Ishikawa (cell line): ENCODE data around the gene SLC26A8.

ENCODE experiments used
- CEBPB ChIP-seq: IDR thresholded peaks from 2 replicates; pipeline ENCODE4 v1.6.1; 2012
- CREB1 ChIP-seq: IDR thresholded peaks from 2 replicates; pipeline ENCODE4 v1.6.1; 2012; ENCODE audit warnings: low read depth
- EGR1 ChIP-seq: IDR thresholded peaks from 2 replicates; pipeline ENCODE4 v1.6.1; 2012
- EP300 ChIP-seq: IDR thresholded peaks from 2 replicates; pipeline ENCODE4 v1.6.1; 2012; ENCODE audit warnings: borderline replicate concordance
- FOXM1 ChIP-seq: IDR thresholded peaks from 2 replicates; pipeline ENCODE4 v1.6.1; 2012; ENCODE audit warnings: low read depth, borderline replicate concordance
- MAX ChIP-seq: IDR thresholded peaks from 2 replicates; pipeline ENCODE4 v1.6.1; 2012
- NFIC ChIP-seq: IDR thresholded peaks from 2 replicates; pipeline ENCODE4 v1.6.1; 2012
- RAD21 ChIP-seq: IDR thresholded peaks from 2 replicates; pipeline ENCODE4 v1.6.1; 2012; ENCODE audit warnings: low read depth
- REST ChIP-seq: IDR thresholded peaks from 2 replicates; pipeline ENCODE4 v1.6.1; 2012; ENCODE audit warnings: low read depth, mild to moderate bottlenecking
- TAF1 ChIP-seq: IDR thresholded peaks from 2 replicates; pipeline ENCODE4 v1.6.1; 2012; ENCODE audit warnings: low read depth, mild to moderate bottlenecking
- TCF12 ChIP-seq: IDR thresholded peaks from 2 replicates; pipeline ENCODE4 v1.6.1; 2012; ENCODE audit warnings: low read depth
- TEAD4 ChIP-seq: IDR thresholded peaks from 2 replicates; pipeline ENCODE4 v1.6.1; 2012
- USF1 ChIP-seq: IDR thresholded peaks from 2 replicates; pipeline ENCODE4 v1.6.1; 2012
- YY1 ChIP-seq: IDR thresholded peaks from 2 replicates; pipeline ENCODE4 v1.6.1; 2012; ENCODE audit warnings: low read depth
- ZBTB7A ChIP-seq: IDR thresholded peaks from 2 replicates; pipeline ENCODE4 v1.6.1; 2012; ENCODE audit warnings: low read depth

SLC26A8 gene

GRCh38 chr6:36033935-36034334 is 9.5 kb upstream of the SLC26A8 start:
- TF ChIP-seq CEBPB (no peak), EGR1 (no peak), CREB1 (no peak), TAF1 (no peak), ZBTB7A (no peak), NFIC (no peak), MAX (no peak), REST (no peak), RAD21 (no peak), FOXM1 (no peak), USF1 (no peak), TCF12 (no peak), EP300 (no peak), TEAD4 (no peak), YY1 (no peak)

- TF ChIP-seq REST (no peak), MAX (no peak), CREB1 (no peak)
Measured at GRCh38 chr6:36032261-36032660, 7.8 kb upstream of the SLC26A8 start.

GRCh38 chr6:36029464-36029863 is 5.0 kb upstream of the SLC26A8 start:
- TF ChIP-seq TEAD4 (no peak), CREB1 (no peak), NFIC (no peak), FOXM1 (no peak), CEBPB (peak; percentile 97), EGR1 (no peak)

GRCh38 chr6:36028877-36029324 is 4.5 kb upstream of the SLC26A8 start:
- TF ChIP-seq REST (no peak), NFIC (peak; percentile 12; the same call in 1 of the 2 replicates)

- peak; percentile 45 for TF ChIP-seq TEAD4
- TF ChIP-seq FOXM1: no peak
- peak; percentile 69; the same call in 1 of the 2 replicates for TF ChIP-seq ZBTB7A
Measured at GRCh38 chr6:36028088-36028876, 3.8 kb upstream of the SLC26A8 start.

- TF ChIP-seq TCF12 (peak; percentile 23; the same call in 1 of the 2 replicates), EGR1 (no peak), YY1 (peak; percentile 80), ZBTB7A (no peak), REST (no peak), TEAD4 (peak; percentile 61), FOXM1 (no peak), CREB1 (no peak), MAX (peak; percentile 86), NFIC (no peak), TAF1 (peak; percentile 78; the same call in 1 of the 2 replicates), USF1 (0 out of 2 replicates have a peak, but pooled peaks have one; percentile 2), RAD21 (peak; percentile 89), EP300 (peak; percentile 15; the same call in 1 of the 2 replicates), CEBPB (no peak)
Measured at GRCh38 chr6:36027501-36028087, 3.2 kb upstream of the SLC26A8 start, which contains the start of gene MAPK14. Gene MAPK14, plus strand, starts transcription at chr6:36027808. Its CDS starts 350 bp downstream, at chr6:36028158.
